Measurements from ENCODE around the gene RPS23. TPM values are rescaled to one million over a fixed set of nuclear protein-coding genes. Genes with fewer than 3 reads are reported as not detected.

Gene RPS23
- 1,000 to 10,000 TPM; 1,337 to 2,849 TPM for total RNA-seq

DNA sequence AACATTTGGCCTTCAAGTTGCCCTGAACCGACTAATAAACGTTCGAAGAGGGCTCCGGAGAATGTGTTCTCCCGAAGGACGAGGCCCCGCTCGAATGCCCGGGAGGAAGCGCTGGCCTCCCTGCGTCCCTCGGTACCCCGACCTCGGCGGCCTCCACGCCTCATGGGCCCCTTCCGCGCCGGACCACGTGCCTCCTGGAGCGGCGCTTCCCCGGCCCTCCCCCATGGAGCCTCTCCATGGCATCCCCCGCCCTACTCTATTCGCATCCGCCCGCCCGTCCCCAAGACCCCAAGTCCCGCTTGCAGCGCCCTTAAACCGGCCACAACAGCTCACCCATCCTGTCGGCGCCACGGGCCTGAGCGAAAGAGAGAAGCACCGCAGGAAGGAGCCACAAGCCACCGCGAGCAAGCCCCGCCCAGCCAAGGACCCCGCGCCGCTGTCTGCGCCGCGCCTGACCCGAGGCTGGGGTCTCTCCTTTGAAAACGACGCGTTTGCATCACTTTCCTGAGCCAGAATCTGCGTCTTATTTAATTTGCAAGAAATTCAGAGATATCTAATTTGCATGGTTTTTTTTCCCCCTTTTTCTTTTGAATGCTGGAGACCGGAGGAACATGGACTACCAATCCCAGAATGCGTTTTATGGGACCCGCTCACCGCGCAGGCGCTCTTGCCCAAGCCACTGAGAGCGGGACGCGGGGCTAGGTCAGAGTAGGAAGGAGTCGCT is at the start of gene RPS23:
Gene RPS23 (minus strand): TSS at position 368 of the 724 bp plus-strand sequence. CDS start 31 bp downstream, at position 337.
- TF ChIP-seq, protein P1, sequence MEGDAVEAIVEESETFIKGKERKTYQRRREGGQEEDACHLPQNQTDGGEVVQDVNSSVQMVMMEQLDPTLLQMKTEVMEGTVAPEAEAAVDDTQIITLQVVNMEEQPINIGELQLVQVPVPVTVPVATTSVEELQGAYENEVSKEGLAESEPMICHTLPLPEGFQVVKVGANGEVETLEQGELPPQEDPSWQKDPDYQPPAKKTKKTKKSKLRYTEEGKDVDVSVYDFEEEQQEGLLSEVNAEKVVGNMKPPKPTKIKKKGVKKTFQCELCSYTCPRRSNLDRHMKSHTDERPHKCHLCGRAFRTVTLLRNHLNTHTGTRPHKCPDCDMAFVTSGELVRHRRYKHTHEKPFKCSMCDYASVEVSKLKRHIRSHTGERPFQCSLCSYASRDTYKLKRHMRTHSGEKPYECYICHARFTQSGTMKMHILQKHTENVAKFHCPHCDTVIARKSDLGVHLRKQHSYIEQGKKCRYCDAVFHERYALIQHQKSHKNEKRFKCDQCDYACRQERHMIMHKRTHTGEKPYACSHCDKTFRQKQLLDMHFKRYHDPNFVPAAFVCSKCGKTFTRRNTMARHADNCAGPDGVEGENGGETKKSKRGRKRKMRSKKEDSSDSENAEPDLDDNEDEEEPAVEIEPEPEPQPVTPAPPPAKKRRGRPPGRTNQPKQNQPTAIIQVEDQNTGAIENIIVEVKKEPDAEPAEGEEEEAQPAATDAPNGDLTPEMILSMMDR (IDR thresholded peaks at IDR 0.05), result no peak
- Histone ChIP-seq H3K36me3 (peaks cover 25% of the 10 kb centered on the region), H3K9me3 (no peaks in the 10 kb centered on the region), H3K27ac (peak within 1 kb of the TSS; percentile 77 to 86), H3K4me1 (peaks cover 0 to 18% of the 10 kb centered on the region in 2 donors), H3K27me3 (no peaks in the 10 kb centered on the region), H3K4me3 (peak within 1 kb of the TSS; percentile 63 to 86)
- peak; percentile 93 for DNase-seq (ENCODE audit: low spot score)

DNA sequence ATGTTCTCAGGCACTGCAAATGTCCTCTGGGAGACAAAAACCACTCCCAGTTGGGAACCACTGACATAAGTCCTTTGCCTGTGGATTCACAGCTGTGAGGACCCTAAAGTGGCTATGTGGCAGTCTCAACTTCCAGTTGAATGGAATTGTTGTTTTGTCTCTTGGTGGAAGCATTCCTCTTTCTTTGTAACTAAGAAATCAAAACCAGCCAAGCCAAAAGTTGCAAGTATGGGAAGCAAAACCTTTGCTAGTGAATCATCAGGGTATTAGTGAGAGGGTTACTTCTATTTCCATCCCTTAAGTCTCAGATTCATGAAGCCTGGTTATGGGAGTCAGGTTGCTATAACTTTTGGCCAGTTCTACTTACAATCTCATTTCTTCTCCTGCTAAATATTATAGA is 49.8 kb upstream of the RPS23 start:
- TF ChIP-seq, protein P1 (IDR thresholded peaks at IDR 0.05), result no peak
- H3K4me1 ChIP-seq, result peaks cover 0 to 6% of the 10 kb centered on the region in 2 donors
- H3K27ac ChIP-seq, result no peak overlapping the region
- no peak overlapping the region for H3K4me3 ChIP-seq
- H3K27me3 ChIP-seq, result no peaks in the 10 kb centered on the region
- H3K36me3 ChIP-seq, result no peaks in the 10 kb centered on the region
- H3K9me3 ChIP-seq, result no peaks in the 10 kb centered on the region
- DNase-seq (ENCODE audit: low spot score), result no peak

- Histone ChIP-seq H3K4me1 (no peaks in the 10 kb centered on the region), H3K4me3 (no peak overlapping the region), H3K27me3 (no peaks in the 10 kb centered on the region), H3K36me3 (no peaks in the 10 kb centered on the region), H3K27ac (no peak overlapping the region), H3K9me3 (no peaks in the 10 kb centered on the region)
- TF ChIP-seq, protein P1 (IDR thresholded peaks at IDR 0.05), result no peak
- DNase-seq (ENCODE audit: low spot score), result no peak
Measured at GRCh38 chr5:82325996-82326395, 47.8 kb upstream of the RPS23 start.

- no peak overlapping the region for H3K4me3 ChIP-seq
- no peaks in the 10 kb centered on the region for H3K27me3 ChIP-seq
- TF ChIP-seq, protein P1 (IDR thresholded peaks at IDR 0.05), result no peak
- H3K36me3 ChIP-seq, result no peaks in the 10 kb centered on the region
- no peak for DNase-seq (ENCODE audit: low spot score)
- H3K4me1 ChIP-seq, result no peaks in the 10 kb centered on the region
- H3K9me3 ChIP-seq, result no peaks in the 10 kb centered on the region
- H3K27ac ChIP-seq, result no peak overlapping the region
Measured at GRCh38 chr5:82325155-82325554, 47.0 kb upstream of the RPS23 start.

- Histone ChIP-seq H3K4me3 (no peak overlapping the region), H3K36me3 (no peaks in the 10 kb centered on the region), H3K9me3 (no peaks in the 10 kb centered on the region), H3K4me1 (no peaks in the 10 kb centered on the region), H3K27me3 (no peaks in the 10 kb centered on the region), H3K27ac (no peak overlapping the region)
- no peak for DNase-seq (ENCODE audit: low spot score)
- TF ChIP-seq, protein P1 (IDR thresholded peaks at IDR 0.05), result no peak
Measured at GRCh38 chr5:82320966-82321365, 42.8 kb upstream of the RPS23 start.

Measured in right atrium auricular region (tissue), 2 donors.